ENCODE data around the gene COMT. TPM values are rescaled to one million over a fixed set of nuclear protein-coding genes. Genes with fewer than 3 reads are reported as not detected.

The COMT gene
- total RNA-seq, 4 donors from 2014 or later, result 166 to 214 (median 180) TPM

DNA sequence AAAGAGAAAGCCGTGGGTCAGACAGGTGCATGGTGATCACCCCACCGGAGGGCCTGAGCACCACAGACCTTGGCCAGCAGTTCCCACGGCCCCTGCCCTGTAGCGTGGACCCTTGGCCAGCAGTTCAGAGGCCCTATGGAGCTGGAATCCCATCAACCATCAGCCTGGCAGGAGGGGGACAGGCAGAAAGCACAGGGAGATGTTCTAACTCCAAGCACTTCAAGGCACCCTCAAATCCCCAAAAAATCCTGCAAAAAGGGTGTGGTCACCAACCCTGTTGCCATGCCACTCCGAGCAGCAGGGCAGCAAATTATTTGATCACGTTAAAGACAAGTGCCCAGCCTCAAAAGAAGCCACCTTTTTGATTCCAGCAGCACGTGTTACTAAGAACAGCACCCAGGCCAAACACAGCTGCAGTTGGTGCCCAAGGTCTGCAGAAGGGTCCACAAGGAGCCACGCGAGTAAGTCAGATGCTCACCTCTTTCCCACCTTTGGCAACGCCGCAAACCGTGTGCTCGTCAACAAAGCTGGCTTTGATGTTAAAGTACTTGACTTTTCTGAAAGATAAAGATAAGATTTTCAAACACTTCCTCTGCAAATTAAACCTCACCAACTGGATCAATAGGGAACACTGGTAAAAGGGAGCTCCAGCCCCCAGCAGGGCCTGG lies 26.2 kb upstream of the COMT start:
- DNase-seq (ENCODE audit: low spot score) (no peak), ATAC-seq (ENCODE audit: low FRiP score) (no peak)
- TF ChIP-seq, protein P1, sequence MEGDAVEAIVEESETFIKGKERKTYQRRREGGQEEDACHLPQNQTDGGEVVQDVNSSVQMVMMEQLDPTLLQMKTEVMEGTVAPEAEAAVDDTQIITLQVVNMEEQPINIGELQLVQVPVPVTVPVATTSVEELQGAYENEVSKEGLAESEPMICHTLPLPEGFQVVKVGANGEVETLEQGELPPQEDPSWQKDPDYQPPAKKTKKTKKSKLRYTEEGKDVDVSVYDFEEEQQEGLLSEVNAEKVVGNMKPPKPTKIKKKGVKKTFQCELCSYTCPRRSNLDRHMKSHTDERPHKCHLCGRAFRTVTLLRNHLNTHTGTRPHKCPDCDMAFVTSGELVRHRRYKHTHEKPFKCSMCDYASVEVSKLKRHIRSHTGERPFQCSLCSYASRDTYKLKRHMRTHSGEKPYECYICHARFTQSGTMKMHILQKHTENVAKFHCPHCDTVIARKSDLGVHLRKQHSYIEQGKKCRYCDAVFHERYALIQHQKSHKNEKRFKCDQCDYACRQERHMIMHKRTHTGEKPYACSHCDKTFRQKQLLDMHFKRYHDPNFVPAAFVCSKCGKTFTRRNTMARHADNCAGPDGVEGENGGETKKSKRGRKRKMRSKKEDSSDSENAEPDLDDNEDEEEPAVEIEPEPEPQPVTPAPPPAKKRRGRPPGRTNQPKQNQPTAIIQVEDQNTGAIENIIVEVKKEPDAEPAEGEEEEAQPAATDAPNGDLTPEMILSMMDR (IDR thresholded peaks at IDR 0.05), result no peak

DNA sequence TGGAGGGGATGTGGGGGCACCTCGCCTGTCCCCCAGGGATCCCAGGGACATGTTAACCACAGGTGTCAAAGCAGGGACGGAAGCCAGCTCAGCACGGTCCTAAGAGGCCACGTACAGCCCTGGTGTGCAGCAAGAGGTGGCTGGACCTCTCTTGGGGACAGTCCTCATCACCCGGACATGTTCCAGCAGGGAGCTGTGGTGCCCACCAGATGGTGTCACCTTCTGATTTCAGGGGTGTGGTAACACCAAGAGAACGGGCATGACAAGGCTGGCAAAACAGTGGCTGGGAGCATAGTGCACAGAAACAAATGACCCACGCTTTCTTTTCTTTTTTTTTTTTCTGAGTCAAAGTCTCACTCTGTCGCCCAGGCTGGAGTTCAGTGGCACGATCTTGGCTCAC lies 25.6 kb upstream of the COMT start:
- TF ChIP-seq, protein P1 (IDR thresholded peaks at IDR 0.05), result no peak
- DNase-seq (ENCODE audit: low spot score) (no peak), ATAC-seq (ENCODE audit: low FRiP score) (no peak)

DNA sequence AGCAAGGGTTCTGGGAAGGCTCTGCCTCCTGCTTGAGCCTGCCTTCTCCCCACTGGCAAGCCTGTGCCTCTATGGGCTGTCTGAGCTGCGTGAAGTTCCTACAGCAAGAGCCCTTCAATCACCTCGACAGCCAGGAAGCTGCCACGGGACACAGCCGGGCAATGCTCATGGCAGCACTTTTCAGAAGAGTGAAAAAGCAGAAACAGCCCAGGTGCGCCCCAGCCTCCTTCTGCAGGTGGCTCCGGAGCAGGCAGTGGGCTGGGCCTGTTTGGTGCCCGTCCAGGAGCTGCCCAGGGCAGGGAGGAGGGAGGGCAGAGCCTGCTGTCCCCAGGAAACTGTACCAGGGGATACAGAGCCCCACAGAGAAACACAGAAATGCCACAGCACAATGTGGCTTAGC lies 24.6 kb upstream of the COMT start:
- ATAC-seq (ENCODE audit: low FRiP score) (no peak), DNase-seq (ENCODE audit: low spot score) (no peak)
- TF ChIP-seq, protein P1 (IDR thresholded peaks at IDR 0.05), result no peak

DNA sequence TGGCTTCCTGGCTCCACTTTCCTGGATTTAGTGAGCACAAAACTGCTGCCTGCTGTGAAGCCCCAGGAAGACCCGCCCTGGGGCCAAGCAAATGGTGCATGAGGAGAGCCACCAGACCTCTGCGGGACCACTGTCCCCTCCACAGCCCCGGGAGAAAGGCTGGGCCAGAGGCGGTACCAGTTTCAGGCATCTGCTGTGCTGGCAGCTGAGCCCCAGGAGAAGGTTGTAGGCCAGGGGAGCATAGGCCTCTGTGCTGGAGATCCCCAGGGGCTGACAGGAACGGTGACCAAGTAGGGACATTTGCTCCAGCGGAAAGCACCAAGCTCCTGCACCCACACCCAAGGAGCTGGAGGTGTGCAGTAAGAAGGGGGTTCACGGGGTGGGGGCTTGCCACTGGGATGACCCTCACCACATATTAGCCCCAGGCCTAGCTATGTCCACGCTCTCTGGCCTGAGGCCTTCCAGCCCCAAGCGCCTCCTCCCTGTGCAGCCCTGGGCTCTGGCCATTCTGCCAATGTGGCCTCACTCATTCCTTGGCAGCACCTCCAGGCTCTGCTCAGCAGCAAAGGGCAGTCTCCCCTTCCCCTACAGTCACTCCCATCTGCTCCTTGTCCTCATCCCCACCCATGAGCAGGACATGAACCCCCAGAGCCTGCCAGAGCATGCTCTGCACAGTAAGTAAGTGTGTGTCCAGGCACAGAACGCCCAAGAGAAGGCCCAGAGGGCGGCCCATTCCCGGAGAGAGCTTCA lies 24.0 kb upstream of the COMT start:
- no peak for ATAC-seq (ENCODE audit: low FRiP score)
- no peak for DNase-seq (ENCODE audit: low spot score)
- TF ChIP-seq, protein P1 (IDR thresholded peaks at IDR 0.05), result no peak

DNA sequence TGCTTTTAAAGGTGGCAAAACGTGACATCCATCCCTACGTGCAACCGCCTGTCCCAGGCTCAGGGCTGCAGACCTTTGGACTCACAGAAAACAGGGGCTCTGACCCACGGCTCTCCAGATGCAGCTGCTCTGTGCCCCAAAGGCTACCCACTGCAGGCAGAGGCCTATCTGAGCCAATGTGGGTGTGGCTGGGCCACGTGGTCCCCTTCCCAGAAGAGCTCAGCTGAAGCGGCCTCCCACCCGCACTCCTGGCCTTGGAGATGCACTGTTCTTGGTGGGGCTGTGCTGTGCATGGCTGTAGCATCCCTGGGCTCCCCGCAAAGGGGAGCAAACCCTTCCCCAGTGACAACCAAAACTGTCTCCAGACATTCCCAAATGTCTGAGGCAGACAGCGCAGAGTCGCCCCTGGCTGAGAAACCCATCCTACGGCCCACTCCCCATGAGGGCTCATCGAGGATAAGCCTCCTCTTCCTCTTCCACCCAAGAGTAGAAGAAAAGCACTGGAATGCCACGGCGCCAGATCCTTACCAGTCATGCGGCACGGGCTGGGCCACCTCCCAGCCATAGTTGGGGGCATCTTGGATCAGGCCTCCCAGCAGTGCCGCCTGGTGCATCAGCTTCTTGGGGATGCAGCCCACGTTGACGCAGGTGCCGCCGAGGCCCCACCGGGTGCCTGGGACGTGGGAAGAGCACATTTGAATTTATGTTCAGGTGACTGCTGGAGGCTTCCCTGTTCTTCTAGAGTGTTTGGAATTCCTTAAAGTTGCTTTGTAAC lies 23.1 kb upstream of the COMT start:
- no peak for DNase-seq (ENCODE audit: low spot score)
- peak; percentile 22 for ATAC-seq (ENCODE audit: low FRiP score)
- TF ChIP-seq, protein P1 (IDR thresholded peaks at IDR 0.05), result no peak

DNA sequence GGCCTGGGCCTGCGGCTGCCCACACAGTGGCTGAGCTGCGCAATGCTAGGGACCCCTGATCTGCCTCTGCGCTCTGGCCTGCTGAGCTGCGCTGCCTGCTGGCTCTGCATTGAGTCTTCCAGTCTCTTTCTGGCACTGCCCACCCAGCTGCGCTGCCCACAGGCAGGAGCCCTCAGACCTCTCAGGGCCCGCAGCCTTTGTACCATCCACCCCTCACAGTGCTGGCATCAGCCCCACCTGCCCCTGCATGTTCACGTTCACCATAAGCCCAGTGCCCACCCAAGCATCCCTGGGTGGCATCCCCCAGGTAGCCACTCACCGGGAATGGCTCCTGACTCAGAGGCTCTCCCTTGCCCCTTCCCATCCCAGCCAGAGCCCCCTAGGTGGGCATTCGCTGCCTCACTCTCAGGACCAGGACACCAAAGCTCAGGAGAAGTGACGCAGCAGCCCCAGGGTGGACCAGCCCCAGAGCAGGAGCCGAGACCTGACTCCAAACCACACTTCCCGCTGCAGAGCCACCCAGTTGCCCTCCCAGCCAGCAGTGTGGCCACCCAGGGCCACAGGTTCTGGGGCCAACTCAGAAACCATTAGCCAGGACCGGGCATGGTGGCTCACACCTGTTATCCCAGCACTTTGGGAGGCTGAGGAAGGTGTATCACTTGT lies 21.7 kb upstream of the COMT start:
- DNase-seq (ENCODE audit: low spot score), result no peak
- TF ChIP-seq, protein P1 (IDR thresholded peaks at IDR 0.05), result no peak
- ATAC-seq (ENCODE audit: low FRiP score), result no peak
